ENCODE data around the gene FADS6.

FADS6 gene

DNA sequence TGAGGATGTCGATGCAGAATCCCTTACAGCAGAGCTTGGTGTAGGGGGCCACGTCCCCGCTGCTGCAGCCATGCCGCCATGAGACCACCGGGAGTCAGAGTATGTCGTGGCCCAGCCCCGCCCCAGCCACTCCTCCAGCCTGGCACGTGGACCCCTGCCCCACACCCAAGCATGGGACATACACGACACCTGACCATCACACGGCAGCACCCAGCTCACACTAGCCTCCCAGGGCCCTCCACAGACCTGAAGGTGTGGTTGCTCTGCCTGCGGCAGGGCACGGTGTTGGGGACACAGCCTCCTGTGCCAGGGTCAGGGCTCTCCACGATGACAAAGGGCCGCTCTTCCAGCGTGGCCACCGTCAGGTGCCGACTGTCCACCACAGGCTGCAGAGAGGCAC, 43.1 kb downstream of the FADS6 start:
- no peak for DNase-seq

DNA sequence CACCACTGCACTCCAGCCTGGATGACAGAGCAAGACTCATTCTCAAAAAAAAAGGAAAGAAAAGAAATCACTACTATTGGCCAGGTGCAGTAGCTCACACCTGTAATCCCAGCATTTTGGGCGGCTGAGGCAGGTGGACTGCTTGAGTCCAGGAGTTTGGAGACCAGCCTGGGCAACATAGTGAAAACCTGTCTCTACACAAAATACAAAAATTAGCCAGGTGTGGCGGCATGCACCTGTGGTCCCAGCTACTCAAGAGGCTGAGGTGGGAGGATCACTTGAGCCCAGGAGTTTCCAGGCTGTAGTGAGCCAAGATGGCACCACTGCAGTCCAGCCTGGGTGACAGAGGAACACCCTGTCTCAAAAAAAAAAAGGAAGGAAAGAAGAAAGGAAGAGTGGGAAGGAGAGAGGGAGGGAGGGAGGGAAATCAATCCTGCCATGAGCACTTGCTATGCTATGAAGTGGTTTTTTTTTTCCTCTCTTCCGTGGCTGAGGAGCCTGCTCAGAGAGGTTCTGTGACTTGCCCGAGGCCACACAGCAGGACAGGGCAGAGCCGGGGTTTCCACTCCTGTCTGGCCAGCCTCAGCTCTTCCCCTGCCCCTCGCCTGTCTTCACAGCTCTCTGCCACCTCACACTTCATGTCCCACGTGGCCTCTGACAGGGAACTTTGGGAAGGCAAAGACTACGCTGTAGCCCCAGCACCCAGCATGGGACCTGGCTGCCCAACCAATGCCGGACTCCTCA, 44.6 kb downstream of the FADS6 start:
- no peak for DNase-seq

DNA sequence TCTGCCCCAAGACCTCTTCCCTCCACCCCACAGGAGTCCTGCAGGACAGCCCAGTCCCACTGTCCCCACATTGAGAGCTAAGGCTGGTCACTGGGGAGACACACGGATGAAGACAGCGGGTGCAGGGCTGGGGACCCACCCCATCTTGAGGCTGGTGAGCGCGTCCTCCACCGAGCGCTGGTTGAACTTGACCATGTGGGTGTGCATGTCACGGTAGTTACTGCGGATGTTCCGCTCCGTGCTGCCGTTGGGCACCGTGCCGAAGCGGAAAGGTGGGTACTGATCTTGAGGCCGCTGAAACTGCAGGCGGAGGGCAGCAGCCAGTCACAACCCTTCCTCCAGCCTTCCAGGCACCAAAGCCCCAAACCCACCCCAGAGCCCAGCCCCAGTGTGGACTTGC, 46.8 kb downstream of the FADS6 start:
- no peak for DNase-seq

- no peak for DNase-seq
These were observed 50.1 kb downstream of the FADS6 start for GRCh38 chr17:74843352-74843627.

GRCh38 chr17:74842599-74843351, 50.7 kb downstream of the FADS6 start:
- no peak for DNase-seq

GRCh38 chr17:74842146-74842598, 51.3 kb downstream of the FADS6 start:
- DNase-seq: no peak

- DNase-seq: no peak
These were observed 52.3 kb downstream of the FADS6 start for GRCh38 chr17:74840989-74841666.

GRCh38 chr17:74839990-74840852, 53.2 kb downstream of the FADS6 start:
- no peak for DNase-seq

DNA sequence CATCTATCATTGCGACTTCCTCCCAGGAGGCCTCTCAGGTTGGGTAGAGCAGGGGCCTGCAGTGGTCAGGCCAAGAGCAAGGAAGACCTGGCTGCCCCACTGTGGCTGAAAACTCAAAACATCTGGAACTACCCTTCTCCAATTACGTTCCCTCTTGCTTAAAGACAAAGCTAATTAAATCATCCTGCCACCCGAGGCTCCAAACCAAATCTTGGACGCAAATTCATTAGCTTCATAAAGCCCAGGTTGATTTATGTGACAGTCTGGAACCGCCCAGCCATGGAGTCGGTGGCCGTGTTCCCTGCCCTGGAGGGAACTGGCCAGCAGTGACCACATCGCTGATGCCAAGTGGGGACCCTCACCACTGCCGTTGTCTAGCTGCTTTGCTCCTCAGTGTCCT, 55.2 kb downstream of the FADS6 start:
- DNase-seq: no peak

DNA sequence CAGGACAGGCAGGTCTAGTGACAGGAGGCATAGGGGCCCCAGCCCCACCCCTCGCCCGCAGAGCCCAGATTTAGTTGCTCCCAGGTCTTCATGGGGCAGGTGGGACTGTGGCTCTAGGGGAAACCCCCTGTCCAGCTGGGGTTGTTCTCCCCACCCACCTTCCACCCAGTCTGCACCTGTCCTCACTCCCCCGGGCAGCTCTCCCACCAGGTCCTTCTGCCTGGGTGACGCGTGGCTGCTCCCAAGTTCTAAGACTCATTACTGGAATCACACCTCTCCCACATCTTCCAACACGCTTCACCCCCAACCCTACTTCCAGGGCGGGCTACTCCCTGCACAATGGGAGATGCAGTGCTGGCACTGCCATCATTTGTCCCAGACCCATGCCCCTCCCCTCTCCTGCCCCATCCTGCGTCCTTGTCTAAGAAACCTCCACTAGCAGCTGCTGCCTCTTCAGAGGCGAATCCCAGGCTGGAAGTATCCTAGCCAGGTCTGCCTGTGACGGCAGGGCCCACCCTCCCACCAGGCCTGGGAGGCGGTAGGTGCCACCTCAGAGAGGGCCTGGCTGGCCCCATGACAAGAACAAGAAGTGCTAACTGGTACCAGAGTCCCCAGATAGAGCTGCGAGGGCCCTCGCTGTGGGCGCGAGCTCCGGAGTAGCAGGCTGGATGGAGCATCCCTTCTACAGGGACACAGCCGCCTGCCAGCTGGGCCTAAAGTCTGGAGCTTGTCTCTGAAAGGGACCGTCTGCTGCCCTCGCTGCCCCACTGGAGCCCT, 56.6 kb downstream of the FADS6 start:
- no peak for DNase-seq

DNA sequence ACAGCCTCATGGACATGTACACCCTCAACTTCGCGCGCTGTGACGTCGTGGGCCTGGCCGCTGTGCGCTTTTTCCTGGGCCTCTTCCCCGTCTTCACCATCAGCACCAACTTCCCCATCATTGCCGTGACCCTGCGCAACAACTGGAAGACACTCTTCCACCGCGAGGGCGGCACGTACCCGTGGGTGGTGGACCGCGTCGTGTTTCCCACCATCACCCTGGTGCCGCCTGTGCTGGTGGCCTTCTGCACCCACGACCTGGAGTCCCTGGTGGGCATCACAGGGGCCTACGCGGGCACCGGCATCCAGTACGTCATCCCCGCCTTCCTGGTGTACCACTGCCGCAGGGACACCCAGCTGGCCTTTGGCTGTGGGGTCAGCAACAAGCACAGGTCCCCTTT, 57.2 kb downstream of the FADS6 start:
- no peak for DNase-seq

- DNase-seq: no peak
These were observed 59.7 kb downstream of the FADS6 start for GRCh38 chr17:74833501-74834377.

DNA sequence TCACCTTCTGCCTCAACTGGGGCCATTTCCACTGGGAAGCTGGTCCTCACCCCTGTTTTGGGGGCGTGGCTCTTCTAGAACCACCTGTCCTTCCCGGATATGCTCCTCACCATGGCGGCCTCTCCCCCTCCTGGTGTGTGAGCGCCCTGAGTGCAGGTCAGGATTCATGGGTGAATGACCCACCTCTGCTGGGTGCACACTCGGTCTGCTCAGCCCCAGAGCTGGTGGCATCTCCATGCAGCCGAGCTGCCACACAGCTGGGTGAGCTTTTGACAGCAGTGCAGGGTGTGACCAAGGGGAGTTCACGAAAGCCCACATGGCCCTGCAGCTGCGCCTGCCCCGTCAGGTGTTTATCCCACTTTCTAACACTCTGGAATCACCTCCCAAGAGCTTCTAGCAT, 61.0 kb downstream of the FADS6 start:
- no peak for DNase-seq

DNA sequence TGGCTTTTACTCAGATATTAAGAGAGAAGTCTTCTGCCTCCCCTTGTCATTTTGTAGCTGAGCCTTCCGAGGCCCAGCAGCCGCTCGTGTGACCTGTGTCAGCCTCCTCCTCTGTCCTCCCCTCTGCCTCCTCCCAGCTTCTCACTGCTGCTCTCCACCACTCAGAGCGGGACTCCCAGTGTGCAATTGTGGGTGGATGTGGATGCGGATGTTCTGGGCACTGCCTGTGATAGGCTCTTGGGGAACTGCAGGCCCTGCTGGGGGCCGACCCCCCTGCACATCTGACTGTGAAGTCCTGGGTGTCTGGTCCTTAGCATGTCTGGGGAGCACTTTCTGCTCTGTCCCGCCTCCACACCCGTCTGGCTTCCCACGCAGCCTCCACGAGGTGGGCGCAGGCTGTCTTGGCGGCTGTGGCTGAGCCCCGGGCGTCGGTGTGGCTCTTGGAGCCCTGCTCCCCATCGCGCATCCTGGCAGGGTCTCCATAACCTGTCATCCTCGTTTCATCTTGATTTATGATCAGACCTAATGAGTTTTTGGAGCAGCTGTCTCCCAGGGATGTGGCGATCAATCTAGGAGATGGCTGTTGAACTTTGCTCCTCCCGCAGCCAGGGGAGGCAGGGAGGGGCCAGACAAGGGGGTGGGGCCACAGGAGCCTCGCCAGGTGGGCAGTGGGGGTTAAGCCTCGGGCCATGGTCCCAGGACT, 61.8 kb downstream of the FADS6 start:
- no peak for DNase-seq

GRCh38 chr17:74830861-74831260, 62.6 kb downstream of the FADS6 start:
- no peak for DNase-seq

DNA sequence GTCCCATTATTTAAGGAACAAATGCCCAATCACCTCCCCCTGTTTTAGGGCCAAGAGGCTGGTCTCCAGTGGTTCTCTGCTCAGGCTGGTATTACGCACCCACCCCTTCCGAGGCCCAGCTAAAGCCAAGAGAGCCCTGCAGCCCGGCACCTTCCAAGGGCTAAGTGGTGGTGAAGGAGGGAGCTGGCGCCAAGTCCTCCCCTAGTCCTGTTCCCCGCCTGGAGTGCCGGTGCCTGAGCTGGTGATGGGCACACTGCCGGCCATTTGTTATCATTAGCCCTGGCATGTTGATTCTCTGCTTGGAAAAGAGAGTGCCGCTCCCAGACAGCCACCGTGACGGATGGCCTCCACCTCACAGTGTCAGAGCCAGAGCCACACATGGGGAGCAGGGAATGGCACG, 65.6 kb downstream of the FADS6 start:
- DNase-seq: no peak

All from NCI-H524 treated with DMSO at 0.1 percent for 48 hours (cell line).